Inferior parietal cortex (tissue), 1 donor: Measurements from ENCODE around the gene ADH7.

Source experiments
- DNase-seq: peaks from one replicate; pipeline ENCODE4 v3.0.0-alpha.2; 2016; ENCODE audit errors: extremely low spot score

The ADH7 gene

GRCh38 chr4:99435154-99435553, at the start of gene ADH7:
ADH7 (minus strand) TSS chr4:99435342; CDS start chr4:99435233, 109 bp downstream.
- DNase-seq, result no peak

GRCh38 chr4:99483636-99484035, 48.5 kb upstream of the ADH7 start:
- DNase-seq, result no peak

- no peak for DNase-seq
Measured at GRCh38 chr4:99473131-99473530, 38.0 kb upstream of the ADH7 start.

- DNase-seq, result no peak
Measured at GRCh38 chr4:99471896-99472295, 36.8 kb upstream of the ADH7 start.

- no peak for DNase-seq
Measured at GRCh38 chr4:99471349-99471748, 36.2 kb upstream of the ADH7 start.

GRCh38 chr4:99468889-99469288, 33.7 kb upstream of the ADH7 start:
- DNase-seq, result no peak

- DNase-seq, result no peak
Measured at GRCh38 chr4:99467887-99468286, 32.7 kb upstream of the ADH7 start.

GRCh38 chr4:99463566-99463965, 28.4 kb upstream of the ADH7 start:
- DNase-seq, result no peak

GRCh38 chr4:99462875-99463464, 27.8 kb upstream of the ADH7 start:
- peak; percentile 85 for DNase-seq

GRCh38 chr4:99461623-99462401, 26.7 kb upstream of the ADH7 start:
- DNase-seq, result no peak

- DNase-seq, result no peak
Measured at GRCh38 chr4:99459546-99460042, 24.5 kb upstream of the ADH7 start.

GRCh38 chr4:99458911-99459447, 23.8 kb upstream of the ADH7 start:
- no peak for DNase-seq

- DNase-seq, result no peak
Measured at GRCh38 chr4:99457676-99458075, 22.5 kb upstream of the ADH7 start.

- no peak for DNase-seq
Measured at GRCh38 chr4:99457270-99457669, 22.1 kb upstream of the ADH7 start.

GRCh38 chr4:99447513-99447912, 12.4 kb upstream of the ADH7 start:
- no peak for DNase-seq

GRCh38 chr4:99447079-99447478, 11.9 kb upstream of the ADH7 start:
- no peak for DNase-seq

GRCh38 chr4:99438405-99438780, 3.3 kb upstream of the ADH7 start:
- DNase-seq, result no peak

- DNase-seq, result no peak
Measured at GRCh38 chr4:99437723-99438404, 2.7 kb upstream of the ADH7 start.

- no peak for DNase-seq
Measured at GRCh38 chr4:99436976-99437722, 2.0 kb upstream of the ADH7 start.

GRCh38 chr4:99436462-99436861, 1.3 kb upstream of the ADH7 start:
- no peak for DNase-seq

GRCh38 chr4:99430106-99430505, 5.0 kb downstream of the ADH7 start:
- no peak for DNase-seq

GRCh38 chr4:99417125-99417524, 18.0 kb downstream of the ADH7 start:
- no peak for DNase-seq
